Panc1 (cell line): ENCODE data around the gene USH1C.

ENCODE experiments used
- CTCF ChIP-seq: fragments of 450-650 bp; IDR thresholded peaks from 2 replicates; pipeline ENCODE4 v1.5.1; 2017; ENCODE audit warnings: mild to moderate bottlenecking
- REST ChIP-seq, 2 experiments: IDR thresholded peaks; 2 replicates each; pipeline ENCODE4 v1.6.1; 2011 to 2012; ENCODE audit warnings: low read depth in 2 of 2, control low read depth in 1 of 2, low read length in 1 of 2, mild to moderate bottlenecking in 1 of 2, moderate library complexity in 1 of 2; ENCODE audit not compliant: insufficient read depth in 1 of 2
- SIN3A ChIP-seq: IDR thresholded peaks from 2 replicates; pipeline ENCODE4 v1.6.1; 2012; ENCODE audit warnings: low read depth, mild to moderate bottlenecking, low read length, moderate library complexity, borderline replicate concordance; ENCODE audit not compliant: insufficient read depth

- TF ChIP-seq SIN3A (no peak), CTCF (no peak), REST (IDR thresholded peaks at IDR 0.05; ENCODE audit: insufficient read depth in 1 of 2, low read depth in 2 of 2, low read length in 1 of 2) (no peak)
These were observed 84.8 kb downstream of the USH1C start for GRCh38 chr11:17459236-17459896.
